NCI-H2107 treated with DMSO at 0.1 percent for 48 hours (cell line): ENCODE results near the gene ITGB6.

Source experiments
- DNase-seq: peaks from one replicate; lab custom pipeline; 2025; ENCODE audit not compliant: unreplicated experiment; lab: John Stamatoyannopoulos, UW

Gene ITGB6

GRCh38 chr2:160096409-160096808, 103.7 kb downstream of the ITGB6 start:
- no peak for DNase-seq

GRCh38 chr2:160092445-160092844, 107.6 kb downstream of the ITGB6 start:
- no peak for DNase-seq

DNA sequence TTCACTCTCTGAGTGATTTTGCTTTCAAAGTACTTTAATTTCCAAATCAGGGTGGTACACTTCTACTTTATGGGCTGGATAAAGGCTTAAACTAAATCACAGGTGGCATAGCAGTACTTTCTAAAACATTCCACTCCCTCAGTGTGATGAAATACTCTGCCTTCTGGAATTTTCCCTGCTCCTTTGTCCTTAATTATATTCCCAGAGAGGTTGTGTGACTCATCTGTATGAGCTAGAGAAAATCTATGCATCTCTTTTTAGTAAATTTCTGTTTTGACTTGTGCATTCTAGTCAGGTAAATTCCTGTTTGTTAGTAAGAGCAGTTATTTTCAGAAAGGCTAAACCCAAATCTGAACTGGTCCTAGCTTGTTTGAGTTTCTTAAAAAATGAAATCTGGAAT, 108.7 kb downstream of the ITGB6 start:
- DNase-seq: no peak

DNA sequence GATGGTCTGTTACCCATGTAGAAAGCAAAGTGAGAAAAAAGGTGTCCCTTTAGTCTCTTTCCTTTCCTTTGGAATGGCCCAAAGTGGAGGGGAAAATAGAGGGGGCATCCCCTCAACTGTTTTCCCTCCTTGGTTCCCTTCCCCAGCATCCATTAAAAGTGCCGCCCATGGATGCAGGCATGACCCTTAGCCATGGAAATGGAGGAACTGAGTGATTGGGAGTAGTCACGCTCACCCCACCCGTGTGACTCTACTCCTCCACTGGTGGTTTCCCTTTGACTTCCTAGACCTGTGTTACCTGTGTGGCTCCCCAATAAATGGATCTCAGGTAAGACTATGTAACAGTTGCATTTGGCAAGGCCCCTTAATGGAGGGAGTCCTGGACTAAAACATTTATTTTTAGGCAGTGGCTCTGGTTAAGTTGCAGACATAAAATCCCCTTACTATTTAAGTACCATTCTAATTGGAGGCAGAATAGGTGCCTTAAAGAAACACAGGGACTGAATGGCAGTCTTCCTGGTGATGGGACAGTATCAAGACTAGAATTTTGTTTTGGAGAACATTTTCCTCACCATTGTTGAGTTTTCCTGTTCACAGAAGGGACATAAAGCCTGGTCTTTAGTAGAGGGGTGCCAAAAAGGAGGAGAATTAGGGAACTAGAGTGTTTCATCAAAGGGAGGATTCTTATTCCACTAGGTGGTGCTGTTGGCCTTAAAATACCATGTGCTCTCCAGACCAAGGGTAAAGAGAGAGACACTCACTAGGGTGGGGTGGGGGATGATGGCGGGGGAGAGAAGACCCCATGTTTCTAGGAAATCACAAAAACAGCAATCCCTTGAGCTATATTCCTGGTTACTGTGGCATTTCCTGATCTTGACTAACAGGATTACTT, 112.0 kb downstream of the ITGB6 start:
- no peak for DNase-seq

GRCh38 chr2:160085662-160086061, 114.4 kb downstream of the ITGB6 start:
- no peak for DNase-seq

DNA sequence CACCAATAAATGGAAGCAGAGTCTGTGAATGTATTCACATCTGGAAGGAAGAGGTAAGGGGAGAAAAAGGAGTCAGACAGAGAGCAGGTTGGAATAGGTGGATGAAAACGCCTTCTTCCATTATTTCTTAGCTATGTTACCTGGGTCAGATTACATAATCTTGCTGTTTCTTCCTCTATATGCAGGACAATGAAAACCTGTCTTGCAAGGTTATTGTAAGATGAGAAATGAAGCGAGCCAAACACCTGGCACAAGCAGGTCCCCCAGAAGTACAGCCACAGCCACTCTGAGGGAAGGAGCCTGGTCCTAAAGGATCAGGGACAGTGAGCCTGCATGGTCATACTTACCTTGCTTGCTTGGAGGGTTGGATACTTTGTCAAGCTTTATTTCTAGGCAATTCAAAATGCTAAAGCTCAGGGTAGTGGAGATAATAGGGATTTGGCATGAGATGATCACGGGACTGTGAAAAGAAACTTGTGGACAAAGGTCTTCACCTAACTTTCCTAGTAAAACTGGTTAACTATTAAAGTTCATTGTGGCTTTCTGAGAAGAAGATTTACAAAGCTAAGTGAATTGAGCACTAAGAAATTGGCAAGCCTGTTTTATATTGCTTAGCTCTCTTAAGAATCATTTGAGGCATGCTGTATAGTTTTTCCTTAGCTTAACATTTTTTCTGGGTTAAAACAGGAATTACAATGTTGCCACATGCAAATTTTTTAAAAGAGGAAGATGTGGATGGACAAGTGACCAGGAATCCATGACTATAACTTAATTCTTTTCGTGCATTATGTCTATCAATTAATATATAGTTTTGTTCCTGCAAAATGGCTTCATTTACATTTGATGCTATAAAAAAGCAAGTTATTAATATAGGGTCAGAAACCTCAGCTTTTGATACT, 121.9 kb downstream of the ITGB6 start:
- no peak for DNase-seq

GRCh38 chr2:160076914-160077313, 123.2 kb downstream of the ITGB6 start:
- no peak for DNase-seq

GRCh38 chr2:160076241-160076640, 123.8 kb downstream of the ITGB6 start:
- DNase-seq: no peak

- DNase-seq: no peak
These were observed 124.9 kb downstream of the ITGB6 start for GRCh38 chr2:160075171-160075570.

DNA sequence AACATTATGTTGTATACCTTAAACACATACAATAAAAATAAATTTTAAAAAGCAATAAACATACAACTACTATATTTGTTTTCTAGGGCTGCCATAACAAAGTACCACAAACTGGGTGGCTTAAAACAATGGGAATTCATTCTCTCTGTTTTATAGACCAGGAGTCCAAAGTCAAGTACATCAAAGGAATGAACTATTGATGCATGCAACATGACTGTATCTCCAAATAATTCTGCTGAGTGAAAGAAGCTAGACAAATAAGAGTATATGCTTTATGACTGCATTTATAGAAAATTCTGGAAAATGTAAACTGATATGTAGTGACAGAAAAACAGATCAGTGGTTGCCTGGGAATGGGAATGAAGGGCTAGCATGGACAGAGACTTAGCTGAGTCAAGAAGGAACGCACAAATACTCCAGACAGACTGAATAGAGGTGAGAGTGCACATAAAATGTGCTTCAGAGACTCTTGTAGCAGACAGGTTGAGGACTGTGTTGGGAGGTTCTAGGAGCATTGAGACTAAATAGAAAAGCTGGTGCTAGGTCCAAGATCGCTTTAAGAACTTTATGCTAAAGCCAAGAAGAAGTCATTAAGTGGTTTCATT, 126.7 kb downstream of the ITGB6 start:
- no peak for DNase-seq

- no peak for DNase-seq
These were observed 131.2 kb downstream of the ITGB6 start for GRCh38 chr2:160068906-160069305.

GRCh38 chr2:160064916-160065315, 135.2 kb downstream of the ITGB6 start:
- DNase-seq: no peak

GRCh38 chr2:160063879-160064612, 136.0 kb downstream of the ITGB6 start:
- no peak for DNase-seq

- DNase-seq: no peak
These were observed 136.8 kb downstream of the ITGB6 start for GRCh38 chr2:160063271-160063670.

DNA sequence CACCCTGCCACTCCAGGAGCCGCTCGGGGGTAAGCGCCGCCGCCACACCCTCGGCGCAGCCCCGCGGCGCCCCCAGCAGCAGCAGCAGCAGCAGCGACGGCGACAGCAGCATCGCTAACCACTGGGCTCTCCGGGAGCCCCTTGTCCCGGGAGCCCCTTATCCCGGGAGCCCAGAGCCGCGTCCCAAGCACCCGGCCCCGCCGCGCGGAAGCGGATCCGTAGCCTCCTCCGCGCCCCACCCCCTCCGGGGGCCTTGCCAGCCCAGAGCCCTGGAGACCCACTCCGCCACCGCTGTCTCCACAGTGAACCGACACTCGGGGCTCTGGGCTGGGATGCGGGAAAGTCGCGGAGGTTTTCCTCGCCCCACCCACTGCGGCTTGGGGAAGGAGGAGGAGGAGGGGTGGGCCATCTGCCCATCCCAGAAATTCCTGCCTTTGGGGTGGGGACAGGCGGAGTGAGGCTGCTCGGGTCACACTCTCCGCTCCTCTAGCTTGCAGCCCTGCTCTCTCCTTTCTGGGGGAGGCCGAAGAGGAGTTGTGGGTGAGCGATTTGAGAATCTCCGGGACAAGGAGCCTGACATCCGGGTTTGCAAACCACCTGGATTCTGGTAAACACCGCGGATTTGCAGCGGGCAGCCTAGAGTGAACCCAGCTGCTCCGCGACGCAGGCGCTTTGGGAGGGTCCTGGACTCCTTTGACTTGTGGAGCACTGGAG, 137.6 kb downstream of the ITGB6 start, which contains the start of gene PLA2R1:
Gene PLA2R1, minus strand, starts transcription at position 324 of the 714 bp plus-strand sequence. Its CDS starts 212 bp downstream, at position 112.
- no peak for DNase-seq

DNA sequence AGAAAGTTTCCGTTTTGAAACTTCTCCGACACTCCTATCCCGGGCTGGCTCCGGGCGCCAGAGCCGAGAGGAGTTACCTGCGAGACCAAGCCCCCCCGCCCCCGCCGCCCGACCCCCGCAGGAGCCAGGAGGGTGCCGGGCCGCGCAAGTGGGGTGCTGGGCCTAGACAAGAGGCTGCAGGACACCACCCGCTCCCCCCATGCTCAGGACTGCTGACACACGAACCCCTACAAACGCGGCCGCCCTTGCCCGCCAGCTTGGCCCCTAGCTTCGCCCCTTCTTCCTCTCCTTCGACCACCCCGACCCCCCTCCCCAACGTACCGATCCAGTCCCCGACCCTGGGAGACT, 138.2 kb downstream of the ITGB6 start:
- DNase-seq: no peak

DNA sequence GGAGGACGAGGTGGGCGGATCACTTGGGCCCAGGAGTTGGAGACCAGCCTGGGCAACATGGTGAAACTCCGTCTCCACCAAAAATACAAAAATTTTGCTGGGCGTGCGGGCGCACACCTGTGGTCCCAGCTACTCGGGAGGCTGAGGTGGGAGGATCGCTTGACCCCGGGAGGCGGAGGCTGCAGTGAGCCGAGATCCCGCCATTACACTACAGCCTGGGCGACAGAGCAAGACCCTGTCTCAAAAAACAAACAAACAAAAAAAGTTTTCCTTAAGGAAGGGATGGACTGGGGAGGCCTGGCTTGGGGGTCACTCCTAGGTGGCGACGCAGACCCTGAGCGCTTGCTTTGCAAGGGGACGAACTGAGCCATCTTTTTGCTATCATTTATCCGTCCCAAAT, 138.5 kb downstream of the ITGB6 start:
- no peak for DNase-seq

DNA sequence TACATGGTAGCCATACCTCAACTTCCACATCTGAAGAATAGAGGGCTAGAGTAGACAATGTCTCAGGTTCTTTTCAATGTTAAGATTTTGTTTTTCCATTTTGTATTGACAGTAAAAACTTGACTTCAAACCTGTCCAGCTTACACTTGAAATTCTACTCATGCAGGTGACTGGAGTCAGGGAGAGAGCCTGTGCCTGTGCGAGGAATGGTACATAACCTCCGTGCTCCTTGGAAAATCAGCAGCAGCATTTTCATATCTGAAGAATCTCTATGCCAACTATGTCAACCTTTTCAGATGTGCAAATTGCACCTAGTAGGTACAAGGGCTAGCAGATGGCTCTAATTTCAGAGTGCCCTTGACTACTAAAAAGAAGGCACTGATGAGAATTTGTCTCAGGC, 139.8 kb downstream of the ITGB6 start:
- DNase-seq: no peak

GRCh38 chr2:160057356-160057755, 142.7 kb downstream of the ITGB6 start:
- no peak for DNase-seq

GRCh38 chr2:160055726-160056108, 144.4 kb downstream of the ITGB6 start:
- DNase-seq: no peak
